GM12872 (cell line): ENCODE measurements around the gene ATXN1.

Experiments
- CTCF ChIP-seq: IDR thresholded peaks from 3 replicates; pipeline ENCODE4 v1.5.1; 2011; ENCODE audit warnings: low read depth, mild to moderate bottlenecking, low read length, moderate library complexity; ENCODE audit not compliant: insufficient read depth

The ATXN1 gene

DNA sequence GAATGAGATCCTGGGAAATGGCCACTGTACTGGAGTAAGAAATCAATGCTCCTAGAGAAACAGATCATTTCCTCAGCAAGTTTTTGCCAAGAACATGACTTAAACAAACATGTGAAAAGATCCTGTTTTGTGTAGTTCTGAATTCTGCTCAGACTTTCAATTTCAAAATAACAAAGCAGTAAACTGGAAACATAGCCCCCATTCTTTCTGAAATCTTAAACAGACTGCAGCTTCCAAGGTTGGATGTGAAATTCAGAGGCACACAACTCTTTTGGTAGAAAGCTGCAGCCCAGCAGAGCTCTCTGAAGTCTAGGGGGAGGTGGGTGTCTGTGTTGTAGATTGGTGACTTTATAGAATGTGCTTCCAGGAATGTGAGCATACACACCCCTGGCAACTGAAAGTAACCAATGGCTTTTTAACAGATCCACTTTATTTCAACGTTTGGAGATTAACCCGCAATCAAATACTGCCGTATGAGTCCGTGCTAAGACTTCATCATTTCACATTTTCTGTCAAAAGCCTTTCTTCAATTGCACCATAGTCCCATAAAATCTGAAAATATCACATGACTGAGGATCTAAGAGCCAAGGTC lies 86.4 kb downstream of the ATXN1 start:
- TF ChIP-seq CTCF, result no peak

- no peak for TF ChIP-seq CTCF
Observed at GRCh38 chr6:16673011-16673797, 88.1 kb downstream of the ATXN1 start.

- TF ChIP-seq CTCF, result no peak
Observed at GRCh38 chr6:16671302-16672289, 89.7 kb downstream of the ATXN1 start.

DNA sequence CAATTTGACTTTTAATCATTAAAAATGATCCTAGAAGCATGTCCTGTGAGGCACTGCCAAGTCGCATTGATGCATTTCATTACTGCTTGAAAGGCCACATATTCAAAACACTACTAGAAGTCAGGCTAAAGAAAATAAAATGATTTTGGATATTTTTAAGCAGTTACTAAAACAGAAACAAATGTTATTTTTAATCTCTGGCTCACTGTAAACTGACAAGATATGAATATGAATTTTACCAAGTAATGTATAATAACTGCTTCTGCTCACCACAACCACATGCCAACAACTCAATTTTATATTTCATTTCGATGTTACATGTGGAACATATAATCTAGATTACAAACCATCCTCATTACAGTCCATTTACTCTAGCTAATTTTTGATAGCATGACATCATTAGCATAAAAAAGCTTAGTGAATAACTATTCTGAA lies 90.6 kb downstream of the ATXN1 start:
- TF ChIP-seq CTCF, result no peak

DNA sequence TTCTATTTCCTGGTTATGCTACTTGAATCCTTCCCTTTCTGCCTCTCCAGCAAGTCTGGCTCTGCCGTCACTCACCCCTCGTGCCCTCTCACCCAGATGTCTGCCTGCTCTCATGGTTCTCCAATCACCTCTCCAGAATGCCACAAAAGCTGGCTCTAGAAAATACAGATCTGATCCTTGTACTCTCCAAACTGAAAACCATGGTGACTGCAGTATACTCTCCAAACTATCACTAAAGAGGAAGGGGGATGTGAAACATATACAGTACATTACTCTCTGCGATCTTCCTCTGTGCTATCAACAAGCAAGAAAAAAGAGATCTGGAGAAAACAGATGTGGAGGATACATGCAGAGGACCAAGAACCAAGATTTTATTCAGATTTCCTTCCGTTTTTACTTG lies 91.1 kb downstream of the ATXN1 start:
- no peak for TF ChIP-seq CTCF

DNA sequence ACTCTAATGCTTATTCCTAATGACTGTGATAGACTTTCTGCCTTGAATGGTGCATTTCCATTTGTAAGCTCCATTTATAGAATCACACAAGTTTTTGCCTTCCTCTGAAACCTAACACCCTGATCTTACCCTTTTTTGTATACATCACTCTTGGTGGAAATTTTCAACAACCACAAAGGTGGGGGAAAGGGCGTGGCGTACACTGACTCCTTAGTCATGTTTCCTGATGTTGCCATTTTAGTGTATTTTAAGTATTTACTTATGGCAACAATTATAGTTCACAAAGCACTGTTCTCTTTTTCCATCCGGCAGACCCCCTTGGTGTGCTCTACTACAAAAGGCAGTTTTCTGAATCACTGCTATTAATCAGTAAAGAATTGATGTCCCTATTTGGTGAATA lies 92.0 kb downstream of the ATXN1 start:
- TF ChIP-seq CTCF, result no peak

DNA sequence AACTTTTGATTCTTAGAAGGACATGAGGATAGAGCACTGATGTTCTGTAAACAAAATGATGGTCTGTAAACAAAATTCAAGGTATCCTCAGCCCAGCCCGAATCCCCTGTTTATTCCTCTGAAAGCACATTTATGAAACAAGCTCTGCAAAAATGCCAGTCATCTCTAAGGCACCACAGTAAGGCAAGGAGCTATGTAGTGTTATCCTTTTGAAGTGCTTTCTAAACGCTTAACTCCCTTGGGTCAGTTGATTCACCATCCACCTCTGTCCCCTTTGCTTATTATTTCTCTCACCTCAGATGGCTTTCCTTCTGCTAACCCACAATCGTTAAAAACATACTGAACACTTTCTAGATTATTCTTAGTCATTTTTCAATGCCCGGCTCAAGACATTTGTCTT lies 93.8 kb downstream of the ATXN1 start:
- no peak for TF ChIP-seq CTCF
